KMS-11 (cell line): ENCODE measurements around the gene ST7L.
"Not testable (repeated sequence)": the region's sequence is repeated elsewhere in the genome, so short reads cannot be mapped to it uniquely, and the experiment has no call there.

Experiments used
- H2AFZ ChIP-seq: fragments of 200-600 bp; sonication (generic); 2 replicates; pipeline ENCODE4 v1.6.1; 2016; ENCODE audit warnings: antibody characterized with exemption, mixed run types, low read depth
- H3K27ac ChIP-seq: fragments of 200-600 bp; sonication (generic); 2 replicates; pipeline ENCODE4 v1.6.1; 2016; ENCODE audit warnings: mild to moderate bottlenecking, mixed run types
- H3K27me3 ChIP-seq: fragments of 200-600 bp; sonication (generic); 2 replicates; pipeline ENCODE4 v1.6.1; 2017; ENCODE audit warnings: mild to moderate bottlenecking, low read depth, mixed run types, moderate library complexity; ENCODE audit not compliant: insufficient read depth
- H3K36me3 ChIP-seq: fragments of 200-600 bp; sonication (generic); 2 replicates; pipeline ENCODE4 v1.6.1; 2017; ENCODE audit warnings: mild to moderate bottlenecking, mixed run types; ENCODE audit not compliant: insufficient read depth
- H3K4me1 ChIP-seq: fragments of 200-600 bp; sonication (generic); 2 replicates; pipeline ENCODE4 v1.6.1; 2016; ENCODE audit warnings: mild to moderate bottlenecking, low read depth, mixed run types; ENCODE audit not compliant: poor library complexity, severe bottlenecking
- H3K4me2 ChIP-seq: fragments of 200-600 bp; sonication (generic); 2 replicates; pipeline ENCODE4 v1.7.0; 2016; ENCODE audit warnings: mild to moderate bottlenecking, mixed run types
- H3K4me3 ChIP-seq: fragments of 200-600 bp; sonication (generic); IDR thresholded peaks from 2 replicates; pipeline ENCODE4 v1.6.1; 2017; ENCODE audit warnings: low read depth, low read length, mixed read lengths; ENCODE audit not compliant: insufficient read depth
- H3K79me2 ChIP-seq: fragments of 200-600 bp; sonication (generic); 2 replicates; pipeline ENCODE4 v1.6.1; 2016; ENCODE audit warnings: low read depth, mixed run types; ENCODE audit not compliant: insufficient read depth
- H3K9ac ChIP-seq: fragments of 200-600 bp; sonication (generic); 2 replicates; pipeline ENCODE4 v1.6.1; 2016; ENCODE audit warnings: mild to moderate bottlenecking, mixed run types
- H4K20me1 ChIP-seq: fragments of 200-600 bp; sonication (generic); 2 replicates; pipeline ENCODE4 v1.6.1; 2016; ENCODE audit warnings: mild to moderate bottlenecking, mixed run types; ENCODE audit not compliant: insufficient read depth
- CTCF ChIP-seq: fragments of 200-600 bp; sonication (generic); conservative IDR thresholded peaks from 2 replicates; pipeline ENCODE4 v1.6.1; 2017; ENCODE audit warnings: low read depth, mild to moderate bottlenecking, antibody characterized with exemption, low read length, moderate library complexity, mixed read lengths

The ST7L gene

GRCh38 chr1:112629256-112629655, 10.3 kb upstream of the ST7L start:
- Histone ChIP-seq H3K9ac (no peak overlapping the region), H3K27ac (no peak overlapping the region), H3K4me2 (no peak overlapping the region), H3K36me3 (no peaks in the 10 kb centered on the region), H2AFZ (no peak overlapping the region), H3K79me2 (peaks cover 98% of the 10 kb centered on the region), H3K27me3 (no peaks in the 10 kb centered on the region), H3K4me3 (no peak overlapping the region), H3K4me1 (peaks cover 45% of the 10 kb centered on the region), H4K20me1 (peaks cover 13% of the 10 kb centered on the region; the same call in 1 of the 2 replicates)
- TF ChIP-seq CTCF, result no peak

GRCh38 chr1:112628516-112628915, 9.6 kb upstream of the ST7L start:
- TF ChIP-seq CTCF, result no peak
- Histone ChIP-seq H3K9ac (no peak overlapping the region), H3K4me1 (peaks cover 44% of the 10 kb centered on the region), H4K20me1 (peaks cover 7% of the 10 kb centered on the region; the same call in 1 of the 2 replicates), H3K79me2 (peaks cover 98% of the 10 kb centered on the region), H3K4me3 (no peak overlapping the region), H3K27ac (no peak overlapping the region), H2AFZ (no peak overlapping the region), H3K27me3 (no peaks in the 10 kb centered on the region), H3K4me2 (no peak overlapping the region), H3K36me3 (no peaks in the 10 kb centered on the region)

- Histone ChIP-seq H4K20me1 (no peaks in the 10 kb centered on the region; the same call in 1 of the 2 replicates), H3K79me2 (peaks cover 98% of the 10 kb centered on the region), H3K9ac (no peak overlapping the region), H3K36me3 (no peaks in the 10 kb centered on the region), H3K4me2 (no peak overlapping the region), H3K27me3 (no peaks in the 10 kb centered on the region), H2AFZ (no peak overlapping the region), H3K4me1 (peaks cover 50% of the 10 kb centered on the region), H3K27ac (no peak overlapping the region), H3K4me3 (no peak overlapping the region)
- TF ChIP-seq CTCF, result no peak
Measured at GRCh38 chr1:112626887-112627286, 7.9 kb upstream of the ST7L start.

- Histone ChIP-seq H3K4me3 (no peak overlapping the region), H2AFZ (no peak overlapping the region), H3K27me3 (no peaks in the 10 kb centered on the region), H3K27ac (no peak overlapping the region), H3K9ac (no peak overlapping the region), H3K4me1 (peaks cover 56% of the 10 kb centered on the region), H3K4me2 (no peak overlapping the region), H4K20me1 (no peaks in the 10 kb centered on the region; the same call in 1 of the 2 replicates), H3K36me3 (no peaks in the 10 kb centered on the region), H3K79me2 (peaks cover 98% of the 10 kb centered on the region)
- no peak for TF ChIP-seq CTCF
Measured at GRCh38 chr1:112626193-112626592, 7.3 kb upstream of the ST7L start.

- H3K4me3 ChIP-seq, result no peak overlapping the region
- H4K20me1 ChIP-seq, result no peaks in the 10 kb centered on the region; the same call in 1 of the 2 replicates
- no peak overlapping the region for H3K4me2 ChIP-seq
- no peak overlapping the region for H3K9ac ChIP-seq
- H2AFZ ChIP-seq, result no peak overlapping the region
- no peaks in the 10 kb centered on the region for H3K36me3 ChIP-seq
- H3K79me2 ChIP-seq, result peaks cover 98% of the 10 kb centered on the region
- no peak for TF ChIP-seq CTCF
- peaks cover 52% of the 10 kb centered on the region for H3K4me1 ChIP-seq
- no peak overlapping the region for H3K27ac ChIP-seq
- no peaks in the 10 kb centered on the region for H3K27me3 ChIP-seq
Measured at GRCh38 chr1:112625696-112626095, 6.8 kb upstream of the ST7L start.

GRCh38 chr1:112624493-112624892, 5.6 kb upstream of the ST7L start:
- not testable (repeated sequence) for H3K9ac ChIP-seq, H3K27me3 ChIP-seq, H2AFZ ChIP-seq, H3K27ac ChIP-seq, H3K4me2 ChIP-seq, H4K20me1 ChIP-seq, H3K4me3 ChIP-seq, H3K36me3 ChIP-seq
- H3K79me2 ChIP-seq, result peaks cover 98% of the 10 kb centered on the region
- H3K4me1 ChIP-seq, result peaks cover 47% of the 10 kb centered on the region
